Aorta (tissue), 5 donors: ENCODE measurements around the gene C9orf72. TPM values are rescaled to one million over a fixed set of nuclear protein-coding genes. Genes with fewer than 3 reads are reported as not detected.
A peak's percentile ranks its signal among the peaks of the same experiment; 100 is the strongest.

ENCODE experiments used
- ATAC-seq: fragments of 200-7000 bp; cut with Tn5 transposase; one replicate; pipeline ENCODE4 v1.9.1; 2022; ENCODE audit warnings: moderate library complexity; ENCODE audit not compliant: low FRiP score
- DNase-seq, 2 donors: peaks; one replicate each; pipeline ENCODE4 v3.0.0-alpha.2; 2020
- H3K27ac ChIP-seq, 2 donors: one replicate each; pipeline ENCODE4 v1.5.1; 2013; ENCODE audit warnings: low read length in 2 of 2, mild to moderate bottlenecking in 2 of 2, moderate library complexity in 2 of 2, control low read depth in 1 of 2, inconsistent platforms in 1 of 2, low read depth in 1 of 2
- H3K27me3 ChIP-seq, 2 donors: one replicate each; pipeline ENCODE4 v1.6.1; 2013; ENCODE audit warnings: control low read depth in 1 of 2, low read length in 1 of 2, mild to moderate bottlenecking in 1 of 2, moderate library complexity in 1 of 2; ENCODE audit not compliant: insufficient read depth in 2 of 2, control insufficient read depth in 1 of 2
- H3K36me3 ChIP-seq, 2 donors: one replicate each; pipeline ENCODE4 v1.6.1; 2013; ENCODE audit warnings: control low read depth in 1 of 2, low read length in 1 of 2, mild to moderate bottlenecking in 1 of 2; ENCODE audit not compliant: insufficient read depth in 2 of 2, control insufficient read depth in 1 of 2
- H3K4me1 ChIP-seq, 2 donors: one replicate each; pipeline ENCODE4 v1.6.1; 2013; ENCODE audit warnings: low read length in 2 of 2, control low read depth in 1 of 2, mild to moderate bottlenecking in 1 of 2, moderate library complexity in 1 of 2; ENCODE audit not compliant: insufficient read depth in 2 of 2, control insufficient read depth in 1 of 2
- H3K4me3 ChIP-seq, 2 donors: one replicate each; pipeline ENCODE4 v1.5.1; 2013; ENCODE audit warnings: low read length in 2 of 2, control low read depth in 1 of 2, mild to moderate bottlenecking in 1 of 2
- H3K9me3 ChIP-seq: one replicate; pipeline ENCODE4 v1.6.1; 2013; ENCODE audit warnings: mild to moderate bottlenecking, low read length; ENCODE audit not compliant: control insufficient read depth
- WGBS, 2 donors: extraction: QIAGEN DNeasy Blood & Tissue Kit; methylation state at CpG; one replicate each; pipeline ENCODE4 v1.1.7; 2013; 5-methylcytosine and 5-hydroxymethylcytosine counted together
- intact Hi-C, 2 donors: fragments of 100-400 bp; cut with DNase I; formaldehyde crosslinking; loops; one replicate each; pipeline versions ENCODE4 v1.14.2 to v1.15.0; 2022
- polyA plus RNA-seq, 2 donors: library from polyadenylated mRNA; stranded (reverse); fragments of 200-250 nt; gene quantifications; one replicate each; pipeline ENCODE4 v1.2.3, GENCODE V29; 2013
- total RNA-seq, 2 donors: library from RNA; stranded (reverse); fragmentation: NEBNext Ultra II Directional; extraction: Animal tissue kit (Norgen Biotek cat#: 25700); gene quantifications; one replicate each; pipeline ENCODE4 v1.2.1, GENCODE V29; 2021
- donor health status: healthy with polysubstance abuse.
- donor health status: Bipolar disorder and iron deficiency.
- donor health status: DM: no; HTN: no; CAD: no.
- donor health status: DM: no; HTN: no; CAD: no.
- donor health status: DM: yes; HTN: yes; CAD: no.

Gene C9orf72
- total and polyA plus RNA-seq, 4 donors, result 5.5 to 26.7 (median 16.4) TPM

GRCh38 chr9:27554712-27555111, 18.6 kb downstream of the C9orf72 start:
- Histone ChIP-seq H3K4me3 (no peak overlapping the region), H3K27ac (no peak overlapping the region), H3K27me3 (no peaks in the 10 kb centered on the region), H3K9me3 (no peaks in the 10 kb centered on the region), H3K36me3 (peaks cover 0 to 2% of the 10 kb centered on the region in 2 donors), H3K4me1 (peaks cover 0 to 2% of the 10 kb centered on the region in 2 donors)
- ATAC-seq, result no peak
- intact Hi-C loops, result no loop called here
- WGBS, 2 donors, result 96% methylated on average over 1 of the region's 1 CpG
- no peak for DNase-seq

GRCh38 chr9:27549196-27549755, 24.0 kb downstream of the C9orf72 start:
- intact Hi-C loops, result loop anchor here (2.0 to 10.0 kb wide), 2 partner anchors 216 to 514 kb away; no protein-coding TSS in a partner anchor
- ATAC-seq (no peak), DNase-seq (no peak)
- Histone ChIP-seq H3K9me3 (no peaks in the 10 kb centered on the region), H3K27me3 (no peaks in the 10 kb centered on the region), H3K36me3 (no peaks in the 10 kb centered on the region), H3K4me1 (peaks cover 0 to 2% of the 10 kb centered on the region in 2 donors), H3K27ac (no peak overlapping the region), H3K4me3 (no peak overlapping the region)
- 78 to 79% methylated on average over 4 of the region's 4 CpGs for WGBS, 2 donors

- WGBS, 2 donors, result 31 to 32% methylated on average over 10 of the region's 10 CpGs
- intact Hi-C loops, result loop anchor here (2.0 to 10.0 kb wide), 2 partner anchors 215 to 513 kb away; no protein-coding TSS in a partner anchor
- Histone ChIP-seq H3K4me3 (no peak overlapping the region), H3K9me3 (no peaks in the 10 kb centered on the region), H3K4me1 (no peaks in the 10 kb centered on the region), H3K36me3 (no peaks in the 10 kb centered on the region), H3K27me3 (no peaks in the 10 kb centered on the region), H3K27ac (no peak overlapping the region)
- DNase-seq (no peak), ATAC-seq (peak; percentile 89)
These were observed 25.1 kb downstream of the C9orf72 start for GRCh38 chr9:27548055-27548741.

GRCh38 chr9:27545471-27545870, 27.8 kb downstream of the C9orf72 start:
- intact Hi-C loops, result loop anchor here in 1 of 2 donors (10.0 kb wide), 1 partner anchor 511 kb away; no protein-coding TSS in a partner anchor
- H3K4me1 ChIP-seq, result peaks cover 2 to 9% of the 10 kb centered on the region in 2 donors
- DNase-seq, result no peak
- H3K27ac ChIP-seq, result no peak overlapping the region
- no peaks in the 10 kb centered on the region for H3K9me3 ChIP-seq
- no peak for ATAC-seq
- H3K27me3 ChIP-seq, result no peaks in the 10 kb centered on the region
- WGBS, 2 donors, result 90 to 93% methylated on average over 3 of the region's 3 CpGs
- H3K4me3 ChIP-seq, result no peak overlapping the region
- H3K36me3 ChIP-seq, result no peaks in the 10 kb centered on the region

GRCh38 chr9:27542508-27542907, 30.8 kb downstream of the C9orf72 start:
- H3K27ac ChIP-seq, result no peak overlapping the region
- peaks cover 2 to 16% of the 10 kb centered on the region in 2 donors for H3K4me1 ChIP-seq
- H3K9me3 ChIP-seq, result no peaks in the 10 kb centered on the region
- 1 to 14% methylated on average over 2 of the region's 2 CpGs for WGBS, 2 donors
- DNase-seq, result no peak
- intact Hi-C loops, result loop anchor here in 1 of 2 donors (10.0 kb wide), 1 partner anchor 508 kb away; no protein-coding TSS in a partner anchor
- no peaks in the 10 kb centered on the region for H3K27me3 ChIP-seq
- no peak overlapping the region for H3K4me3 ChIP-seq
- no peak for ATAC-seq
- no peaks in the 10 kb centered on the region for H3K36me3 ChIP-seq

- Histone ChIP-seq H3K4me3 (no peak overlapping the region), H3K27me3 (no peaks in the 10 kb centered on the region), H3K27ac (no peak overlapping the region), H3K9me3 (no peaks in the 10 kb centered on the region), H3K4me1 (peaks cover 4 to 16% of the 10 kb centered on the region in 2 donors), H3K36me3 (no peaks in the 10 kb centered on the region)
- ATAC-seq (no peak), DNase-seq (no peak)
- 45 to 82% methylated on average over 4 of the region's 4 CpGs for WGBS, 2 donors
- intact Hi-C loops, result loop anchor here in 1 of 2 donors (10.0 kb wide), 1 partner anchor 507 kb away; no protein-coding TSS in a partner anchor
These were observed 31.5 kb downstream of the C9orf72 start for GRCh38 chr9:27541740-27542139.

- 7 to 14% methylated on average over 1 of the region's 1 CpG for WGBS, 2 donors
- DNase-seq (no peak), ATAC-seq (no peak)
- Histone ChIP-seq H3K36me3 (no peaks in the 10 kb centered on the region), H3K27ac (peak overlapping the region; percentile 30 to 51), H3K27me3 (no peaks in the 10 kb centered on the region), H3K4me3 (no peak overlapping the region), H3K4me1 (peaks cover 4 to 16% of the 10 kb centered on the region in 2 donors), H3K9me3 (no peaks in the 10 kb centered on the region)
- intact Hi-C loops, result loop anchor here in 1 of 2 donors (1.0 to 10.0 kb wide), 2 partner anchors 146 to 506 kb away; no protein-coding TSS in a partner anchor
These were observed 32.8 kb downstream of the C9orf72 start for GRCh38 chr9:27540502-27540901.

GRCh38 chr9:27539479-27540441, 33.5 kb downstream of the C9orf72 start:
- Histone ChIP-seq H3K27ac (peak overlapping the region; percentile 51 to 90), H3K4me3 (no peak overlapping the region), H3K27me3 (no peaks in the 10 kb centered on the region), H3K36me3 (no peaks in the 10 kb centered on the region), H3K4me1 (peaks cover 4 to 18% of the 10 kb centered on the region in 2 donors), H3K9me3 (no peaks in the 10 kb centered on the region)
- ATAC-seq, result peak; percentile 91
- DNase-seq, result peak; percentile 60 to 71
- intact Hi-C loops, result loop anchor here in 1 of 2 donors (1.0 to 10.0 kb wide), 2 partner anchors 145 to 505 kb away; no protein-coding TSS in a partner anchor
- WGBS, 2 donors, result 19 to 21% methylated on average over 5 of the region's 5 CpGs
